GM12801 (cell line): ENCODE results near the gene BOD1L1.

ENCODE experiments used
- CTCF ChIP-seq: IDR thresholded peaks from one replicate; pipeline ENCODE4 v1.5.1; 2011; ENCODE audit warnings: control low read depth; ENCODE audit not compliant: insufficient read length; ENCODE audit errors: extremely low read depth

BOD1L1 gene

GRCh38 chr4:13616597-13616996 lies 10.9 kb downstream of the BOD1L1 start:
- no peak for TF ChIP-seq CTCF

GRCh38 chr4:13615161-13615560 lies 12.4 kb downstream of the BOD1L1 start:
- TF ChIP-seq CTCF: no peak

- no peak for TF ChIP-seq CTCF
Measured at GRCh38 chr4:13612569-13612968, 15.0 kb downstream of the BOD1L1 start.

GRCh38 chr4:13611283-13611842 lies 16.2 kb downstream of the BOD1L1 start:
- TF ChIP-seq CTCF: no peak

- TF ChIP-seq CTCF: no peak
Measured at GRCh38 chr4:13605330-13605729, 22.2 kb downstream of the BOD1L1 start.

- no peak for TF ChIP-seq CTCF
Measured at GRCh38 chr4:13601848-13602247, 25.7 kb downstream of the BOD1L1 start.

- TF ChIP-seq CTCF: no peak
Measured at GRCh38 chr4:13601048-13601447, 26.5 kb downstream of the BOD1L1 start.

GRCh38 chr4:13599159-13599558 lies 28.4 kb downstream of the BOD1L1 start:
- no peak for TF ChIP-seq CTCF
